Thyroid gland (tissue), 4 donors: ENCODE measurements around the gene ARNT2. TPM values are rescaled to one million over a fixed set of nuclear protein-coding genes. Genes with fewer than 3 reads are reported as not detected.

ENCODE experiments used
- DNase-seq, 2 donors: peaks; one replicate each; pipeline ENCODE4 v3.0.0-alpha.2; 2019
- H3K27ac ChIP-seq, 3 donors: fragments of 200-600 bp; sonication (generic); 1 replicate in 2 of 3; 2 replicates in 1 of 3; pipeline ENCODE4 v1.5.1; 2016 to 2019; ENCODE audit warnings: mild to moderate bottlenecking in 1 of 3, moderate library complexity in 1 of 3
- H3K27me3 ChIP-seq: fragments of 200-600 bp; sonication (generic); one replicate; pipeline ENCODE4 v1.5.1; 2019
- H3K36me3 ChIP-seq, 2 donors: fragments of 200-600 bp; sonication (generic); one replicate each; pipeline ENCODE4 v1.5.1; 2016 to 2019
- H3K4me1 ChIP-seq, 2 donors: fragments of 200-600 bp; sonication (generic); one replicate each; pipeline ENCODE4 v1.5.1; 2017 to 2019
- H3K4me3 ChIP-seq, 3 donors: fragments of 200-600 bp; sonication (generic); replicated peaks in 1 of 3; 1 replicate in 2 of 3; 2 replicates in 1 of 3; pipeline ENCODE4 v1.5.1; 2016; ENCODE audit warnings: mild to moderate bottlenecking in 1 of 3
- H3K9me3 ChIP-seq: fragments of 200-600 bp; sonication (generic); one replicate; pipeline ENCODE4 v1.5.1; 2017
- CTCF ChIP-seq, 6 experiments: fragments of 200-600 bp in 3 of 6; fragments of 450-650 bp in 3 of 6; sonication (generic) in 3 of 6; IDR thresholded peaks; one replicate each; pipeline ENCODE4 v1.5.1; 2016 to 2019; ENCODE audit warnings: antibody characterized with exemption in 6 of 6, mild to moderate bottlenecking in 2 of 6, inconsistent platforms in 1 of 6, moderate library complexity in 1 of 6
- POLR2A ChIP-seq, 2 donors: fragments of 450-650 bp; IDR thresholded peaks; one replicate each; pipeline ENCODE4 v1.6.1; 2017; ENCODE audit warnings: antibody characterized with exemption in 2 of 2, mild to moderate bottlenecking in 2 of 2, moderate library complexity in 1 of 2
- WGBS, 2 donors: methylation state at CpG; one replicate each; pipeline ENCODE4 v1.1.5; 2017; 5-methylcytosine and 5-hydroxymethylcytosine counted together
- intact Hi-C: fragments of 100-400 bp; cut with DNase I; formaldehyde crosslinking; loops from one replicate; pipeline ENCODE4 v1.15.1; 2023
- total RNA-seq, 4 donors: library from RNA; depleted of rRNA; stranded (reverse); fragments of >200 nt; gene quantifications; one replicate each; pipeline ENCODE4 v1.2.3, GENCODE V29; 2016

The ARNT2 gene
- total RNA-seq, 4 donors from 2014 or later, result 9.4 to 19.1 (median 13.8) TPM

GRCh38 chr15:80588801-80589200, 184.6 kb downstream of the ARNT2 start:
- intact Hi-C loops, result no loop called here
- Histone ChIP-seq H3K4me1 (no peaks in the 10 kb centered on the region), H3K27ac (no peak overlapping the region), H3K36me3 (no peaks in the 10 kb centered on the region), H3K4me3 (no peak overlapping the region), H3K9me3 (no peaks in the 10 kb centered on the region), H3K27me3 (no peaks in the 10 kb centered on the region)
- no peak for DNase-seq
- WGBS, 2 donors, result 89% methylated on average over 6 of the region's 6 CpGs
- no peak for TF ChIP-seq POLR2A (IDR thresholded peaks at IDR 0.05)
- no peak for TF ChIP-seq CTCF (IDR thresholded peaks at IDR 0.05)

- no peak overlapping the region for H3K27ac ChIP-seq
- no peak overlapping the region for H3K4me3 ChIP-seq
- no peaks in the 10 kb centered on the region for H3K9me3 ChIP-seq
- WGBS, 2 donors, result 86 to 88% methylated on average over 7 of the region's 7 CpGs
- H3K36me3 ChIP-seq, result no peaks in the 10 kb centered on the region
- TF ChIP-seq POLR2A (IDR thresholded peaks at IDR 0.05) (no peak), CTCF (IDR thresholded peaks at IDR 0.05) (no peak)
- intact Hi-C loops, result no loop called here
- no peaks in the 10 kb centered on the region for H3K27me3 ChIP-seq
- H3K4me1 ChIP-seq, result peaks cover 0 to 6% of the 10 kb centered on the region in 2 donors
- no peak for DNase-seq
These were observed 186.7 kb downstream of the ARNT2 start for GRCh38 chr15:80590761-80591355.

GRCh38 chr15:80591471-80591870, 187.3 kb downstream of the ARNT2 start:
- Histone ChIP-seq H3K27ac (no peak overlapping the region), H3K4me1 (peaks cover under 1 to 8% of the 10 kb centered on the region in 2 donors), H3K4me3 (no peak overlapping the region), H3K36me3 (no peaks in the 10 kb centered on the region), H3K27me3 (no peaks in the 10 kb centered on the region), H3K9me3 (no peaks in the 10 kb centered on the region)
- TF ChIP-seq CTCF (IDR thresholded peaks at IDR 0.05) (no peak), POLR2A (IDR thresholded peaks at IDR 0.05) (no peak)
- WGBS, 2 donors, result 92 to 93% methylated on average over 23 of the region's 23 CpGs
- no peak for DNase-seq
- intact Hi-C loops, result no loop called here

GRCh38 chr15:80591938-80592825, 188.0 kb downstream of the ARNT2 start:
- intact Hi-C loops, result no loop called here
- H3K9me3 ChIP-seq, result no peaks in the 10 kb centered on the region
- TF ChIP-seq CTCF (IDR thresholded peaks at IDR 0.05) (no peak), POLR2A (IDR thresholded peaks at IDR 0.05) (no peak)
- WGBS, 2 donors, result 93 to 94% methylated on average over 10 of the region's 10 CpGs
- no peaks in the 10 kb centered on the region for H3K36me3 ChIP-seq
- peaks cover 7 to 15% of the 10 kb centered on the region in 2 donors for H3K4me1 ChIP-seq
- no peak overlapping the region for H3K4me3 ChIP-seq
- no peak overlapping the region for H3K27ac ChIP-seq
- DNase-seq, result no peak
- no peaks in the 10 kb centered on the region for H3K27me3 ChIP-seq

GRCh38 chr15:80593486-80594030, 189.4 kb downstream of the ARNT2 start:
- H3K36me3 ChIP-seq, result no peaks in the 10 kb centered on the region
- no peak for DNase-seq
- intact Hi-C loops, result no loop called here

More at GRCh38 chr15:80593486-80594030, 189.4 kb downstream of the ARNT2 start:
- Histone ChIP-seq H3K9me3 (no peaks in the 10 kb centered on the region), H3K4me3 (no peak overlapping the region), H3K27ac (no peak overlapping the region), H3K4me1 (peaks cover 10 to 19% of the 10 kb centered on the region in 2 donors), H3K27me3 (no peaks in the 10 kb centered on the region)
- 93 to 94% methylated on average over 13 of the region's 13 CpGs for WGBS, 2 donors
- no peak for TF ChIP-seq CTCF (IDR thresholded peaks at IDR 0.05)
- TF ChIP-seq POLR2A (IDR thresholded peaks at IDR 0.05), result no peak
